Effector memory CD8-positive, alpha-beta T cell (primary cell): ENCODE results near the gene SPAG6.

Source experiments
- ATAC-seq: fragments of 150-1000 bp; cut with Tn5 transposase; replicated peaks from 2 replicates; pipeline ENCODE4 v1.10.0; 2021; ENCODE audit warnings: mild to moderate bottlenecking, moderate library complexity
- DNase-seq, 3 experiments: peaks; one replicate each; pipeline ENCODE4 v3.0.0; 2021
- H3K27ac Mint-ChIP-seq, 2 donors: one replicate each; pipeline ENCODE4 v1.8.0; 2022; ENCODE audit warnings: mild to moderate bottlenecking in 2 of 2, mixed read lengths in 2 of 2, moderate library complexity in 2 of 2
- H3K27me3 Mint-ChIP-seq, 2 donors: one replicate each; pipeline ENCODE4 v1.8.0; 2022; ENCODE audit warnings: mixed read lengths in 2 of 2
- H3K36me3 Mint-ChIP-seq: one replicate; pipeline ENCODE4 v1.8.0; 2022; ENCODE audit warnings: mild to moderate bottlenecking, moderate library complexity, mixed read lengths; ENCODE audit not compliant: insufficient read depth
- H3K4me1 Mint-ChIP-seq, 2 donors: one replicate each; pipeline ENCODE4 v1.8.0; 2022; ENCODE audit warnings: low read depth in 2 of 2, mixed read lengths in 2 of 2
- H3K4me3 Mint-ChIP-seq, 2 donors: one replicate each; pipeline ENCODE4 v1.8.0; 2022; ENCODE audit warnings: mild to moderate bottlenecking in 2 of 2, mixed read lengths in 2 of 2, moderate library complexity in 2 of 2
- H3K9me3 Mint-ChIP-seq, 2 donors: one replicate each; pipeline ENCODE4 v1.8.0; 2022; ENCODE audit warnings: mixed read lengths in 2 of 2

The SPAG6 gene

GRCh38 chr10:22325272-22326144 lies 19.8 kb upstream of the SPAG6 start:
- peak; percentile 70 to 77 (median 77) for DNase-seq
- H3K27me3 Mint-ChIP-seq = peaks cover 8% of the 10 kb centered on the region in 2 donors
- peak overlapping the region; percentile 88 to 90 for H3K4me3 Mint-ChIP-seq
- ATAC-seq = peak; percentile 65
- no peaks in the 10 kb centered on the region for H3K9me3 Mint-ChIP-seq
- peak overlapping the region; percentile 79 to 89 for H3K27ac Mint-ChIP-seq
- peaks cover 42% of the 10 kb centered on the region for H3K36me3 Mint-ChIP-seq
- peaks cover 31 to 39% of the 10 kb centered on the region in 2 donors for H3K4me1 Mint-ChIP-seq

DNA sequence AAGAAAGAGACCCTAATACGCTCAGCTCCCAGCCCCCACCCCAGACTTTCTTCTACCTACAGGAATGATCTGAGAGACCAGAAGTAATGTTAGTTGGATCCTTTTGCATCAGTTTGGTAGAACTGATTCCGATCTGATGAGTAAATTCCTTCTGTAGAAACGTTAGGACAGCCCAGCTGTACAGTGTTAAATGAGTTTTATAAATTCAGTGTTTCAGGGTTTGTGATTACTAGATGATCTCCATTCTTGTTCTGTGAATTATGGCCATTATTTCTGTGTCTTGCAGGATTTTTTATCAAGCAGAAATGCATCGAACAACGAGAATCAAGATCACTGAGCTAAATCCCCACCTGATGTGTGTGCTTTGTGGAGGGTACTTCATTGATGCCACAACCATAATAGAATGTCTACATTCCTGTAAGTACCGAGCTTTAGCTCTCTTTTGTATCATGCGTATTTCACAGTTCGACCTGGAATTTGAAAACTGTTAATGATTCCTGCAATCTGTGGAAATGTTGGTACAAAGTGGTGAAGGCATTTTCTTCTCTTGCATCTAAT lies 19.1 kb upstream of the SPAG6 start:
- peak overlapping the region; percentile 79 to 89 for H3K27ac Mint-ChIP-seq
- peaks cover 8% of the 10 kb centered on the region in 2 donors for H3K27me3 Mint-ChIP-seq
- H3K36me3 Mint-ChIP-seq = peaks cover 42% of the 10 kb centered on the region
- peak overlapping the region; percentile 71 to 74 for H3K4me3 Mint-ChIP-seq
- DNase-seq = no peak
- no peaks in the 10 kb centered on the region for H3K9me3 Mint-ChIP-seq
- ATAC-seq = no peak
- peaks cover 31 to 39% of the 10 kb centered on the region in 2 donors for H3K4me1 Mint-ChIP-seq

DNA sequence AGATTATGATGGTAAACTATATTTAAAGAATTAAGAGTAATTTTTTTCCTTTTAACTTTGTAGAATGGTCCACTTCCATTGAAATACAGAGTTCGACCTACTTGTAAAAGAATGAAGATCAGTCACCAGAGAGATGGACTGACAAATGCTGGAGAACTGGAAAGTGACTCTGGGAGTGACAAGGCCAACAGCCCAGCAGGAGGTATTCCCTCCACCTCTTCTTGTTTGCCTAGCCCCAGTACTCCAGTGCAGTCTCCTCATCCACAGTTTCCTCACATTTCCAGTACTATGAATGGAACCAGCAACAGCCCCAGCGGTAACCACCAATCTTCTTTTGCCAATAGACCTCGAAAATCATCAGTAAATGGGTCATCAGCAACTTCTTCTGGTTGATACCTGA lies 16.1 kb upstream of the SPAG6 start:
- Mint-ChIP-seq H3K9me3 (no peaks in the 10 kb centered on the region), H3K27me3 (peaks cover 8% of the 10 kb centered on the region in 2 donors), H3K27ac (no peak overlapping the region), H3K36me3 (peaks cover 44% of the 10 kb centered on the region), H3K4me3 (no peak overlapping the region), H3K4me1 (peaks cover 31 to 32% of the 10 kb centered on the region in 2 donors)
- ATAC-seq (no peak), DNase-seq (no peak)

GRCh38 chr10:22332116-22332692 lies 13.1 kb upstream of the SPAG6 start:
- Mint-ChIP-seq H3K36me3 (peaks cover 50% of the 10 kb centered on the region), H3K27ac (peak overlapping the region in 1 of 2 donors; percentile 90), H3K4me1 (peaks cover 13 to 23% of the 10 kb centered on the region in 2 donors), H3K9me3 (no peaks in the 10 kb centered on the region), H3K4me3 (peak overlapping the region; percentile 75 to 83), H3K27me3 (peaks cover 8 to 21% of the 10 kb centered on the region in 2 donors)
- DNase-seq (no peak), ATAC-seq (no peak)

DNA sequence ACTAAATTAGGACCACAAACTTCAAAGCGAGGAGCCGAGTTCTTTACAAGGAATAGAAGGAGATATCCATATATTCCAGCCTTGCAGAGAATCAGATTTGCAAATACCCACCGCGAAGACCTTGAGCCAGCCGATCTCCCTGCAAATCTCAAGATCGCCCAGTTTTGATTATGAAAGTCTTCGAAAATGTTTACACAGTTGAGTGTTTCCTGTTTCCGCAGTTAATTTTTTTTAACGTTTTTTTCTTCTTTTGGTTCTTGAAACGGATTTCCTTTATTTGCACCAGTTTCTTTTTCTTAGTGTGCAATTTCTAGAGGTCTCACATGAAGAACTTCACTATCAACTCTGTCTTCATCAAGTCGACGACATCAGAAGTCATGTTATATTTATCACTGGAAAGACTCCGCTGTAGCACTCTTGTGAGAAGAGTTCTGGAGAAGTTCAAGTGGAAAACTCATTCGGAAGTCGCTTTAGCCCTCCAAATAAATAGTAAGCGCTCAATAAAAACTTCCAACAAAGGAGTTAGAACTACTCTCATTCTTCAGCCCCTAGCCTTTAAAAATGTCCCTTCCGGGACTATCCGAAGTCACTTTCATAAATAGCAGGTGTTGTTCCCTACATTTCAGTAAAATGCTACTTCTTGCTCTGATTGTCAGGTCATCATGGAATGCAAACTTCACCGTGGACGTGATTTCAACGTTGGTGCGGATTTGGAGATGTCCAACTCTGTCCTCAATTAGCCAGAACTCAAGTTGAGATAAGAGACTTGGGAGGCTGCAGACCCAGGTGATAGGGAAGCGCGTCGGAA lies 11.9 kb upstream of the SPAG6 start:
- H3K4me3 Mint-ChIP-seq = peak overlapping the region; percentile 75 to 83
- H3K36me3 Mint-ChIP-seq = peaks cover 47% of the 10 kb centered on the region
- peaks cover 16 to 29% of the 10 kb centered on the region in 2 donors for H3K27me3 Mint-ChIP-seq
- no peaks in the 10 kb centered on the region for H3K9me3 Mint-ChIP-seq
- peaks cover 13 to 21% of the 10 kb centered on the region in 2 donors for H3K4me1 Mint-ChIP-seq
- ATAC-seq (peak; percentile 20), DNase-seq (no peak)
- peak overlapping the region; percentile 90 to 91 for H3K27ac Mint-ChIP-seq

DNA sequence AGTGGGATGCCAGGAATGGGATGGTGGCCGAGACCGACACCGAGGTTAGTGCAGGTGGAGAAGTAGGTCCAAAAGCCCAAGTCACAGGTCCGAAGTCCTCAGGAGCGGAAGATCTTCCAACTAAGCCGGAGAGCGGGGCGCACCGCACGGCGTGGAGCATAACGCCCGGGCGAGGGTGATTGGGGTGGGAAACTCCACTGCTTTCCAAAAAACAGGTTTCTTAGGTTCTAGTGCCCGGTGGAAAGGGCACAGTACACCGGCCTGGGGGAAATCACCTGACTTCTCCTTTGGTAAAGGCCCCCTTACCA lies 11.4 kb upstream of the SPAG6 start:
- Mint-ChIP-seq H3K27ac (peak overlapping the region; percentile 90 to 91), H3K4me3 (peak overlapping the region; percentile 75 to 83), H3K9me3 (no peaks in the 10 kb centered on the region), H3K36me3 (peaks cover 47% of the 10 kb centered on the region), H3K27me3 (peaks cover 22 to 34% of the 10 kb centered on the region in 2 donors), H3K4me1 (peaks cover 13 to 21% of the 10 kb centered on the region in 2 donors)
- ATAC-seq = no peak
- DNase-seq = no peak

DNA sequence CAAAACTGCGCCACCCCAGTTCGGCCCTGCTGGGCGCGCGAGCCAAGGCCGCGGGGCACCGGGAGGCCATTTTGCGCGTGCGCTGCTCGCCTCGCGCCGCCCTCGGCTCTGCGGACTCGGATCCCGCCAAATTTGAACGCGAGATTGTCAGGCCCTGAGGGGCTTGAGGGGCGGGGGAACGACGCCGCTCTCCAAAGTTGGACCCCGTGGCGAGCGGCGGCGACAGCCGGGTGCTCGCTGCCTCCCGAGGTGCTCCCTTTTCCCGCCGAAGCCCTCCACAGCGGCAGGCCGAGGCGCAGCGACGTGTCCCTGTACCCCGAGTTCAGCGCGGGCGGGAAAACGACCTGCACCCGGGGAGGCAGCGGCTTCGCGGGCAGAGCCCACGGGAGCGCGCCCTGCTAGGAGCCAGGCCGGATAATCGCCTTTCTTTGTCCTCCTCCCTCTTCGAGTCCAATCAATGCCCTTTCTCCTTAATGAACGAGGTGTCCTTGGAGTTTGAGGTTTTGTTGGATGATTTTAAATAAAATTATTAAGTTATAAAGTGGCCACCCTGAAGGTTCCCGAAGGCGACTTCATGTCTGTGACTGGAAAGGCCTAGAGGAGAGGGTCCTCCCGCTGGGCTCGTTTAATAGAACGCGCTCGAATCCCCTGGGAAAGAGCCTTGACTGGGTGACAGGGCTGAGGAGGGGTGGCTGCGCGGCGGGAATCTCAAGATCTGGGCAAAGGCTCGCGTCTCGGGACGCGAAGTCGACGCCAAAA lies 10.7 kb upstream of the SPAG6 start:
- Mint-ChIP-seq H3K27ac (peak overlapping the region; percentile 91 to 97), H3K27me3 (peaks cover 24 to 34% of the 10 kb centered on the region in 2 donors), H3K36me3 (peaks cover 43% of the 10 kb centered on the region), H3K4me3 (peak overlapping the region; percentile 83 to 84), H3K4me1 (peaks cover 13 to 21% of the 10 kb centered on the region in 2 donors), H3K9me3 (no peaks in the 10 kb centered on the region)
- DNase-seq (no peak), ATAC-seq (no peak)

GRCh38 chr10:22335173-22335933 lies 9.9 kb upstream of the SPAG6 start:
- ATAC-seq (peak; percentile 85), DNase-seq (peak; percentile 62 to 68 (median 67))
- Mint-ChIP-seq H3K27ac (peak overlapping the region; percentile 91 to 97), H3K27me3 (peaks cover 24 to 34% of the 10 kb centered on the region in 2 donors), H3K4me1 (peaks cover 17 to 23% of the 10 kb centered on the region in 2 donors), H3K4me3 (peak overlapping the region; percentile 83 to 84), H3K9me3 (no peaks in the 10 kb centered on the region), H3K36me3 (peaks cover 49% of the 10 kb centered on the region)

- ATAC-seq (no peak), DNase-seq (no peak)
- peaks cover 9 to 14% of the 10 kb centered on the region in 2 donors for H3K4me1 Mint-ChIP-seq
- H3K4me3 Mint-ChIP-seq = no peak overlapping the region
- no peaks in the 10 kb centered on the region for H3K9me3 Mint-ChIP-seq
- peaks cover 43 to 57% of the 10 kb centered on the region in 2 donors for H3K27me3 Mint-ChIP-seq
- H3K27ac Mint-ChIP-seq = no peak overlapping the region
- peaks cover 55% of the 10 kb centered on the region for H3K36me3 Mint-ChIP-seq
Measured at GRCh38 chr10:22338185-22338900, 7.0 kb upstream of the SPAG6 start.

DNA sequence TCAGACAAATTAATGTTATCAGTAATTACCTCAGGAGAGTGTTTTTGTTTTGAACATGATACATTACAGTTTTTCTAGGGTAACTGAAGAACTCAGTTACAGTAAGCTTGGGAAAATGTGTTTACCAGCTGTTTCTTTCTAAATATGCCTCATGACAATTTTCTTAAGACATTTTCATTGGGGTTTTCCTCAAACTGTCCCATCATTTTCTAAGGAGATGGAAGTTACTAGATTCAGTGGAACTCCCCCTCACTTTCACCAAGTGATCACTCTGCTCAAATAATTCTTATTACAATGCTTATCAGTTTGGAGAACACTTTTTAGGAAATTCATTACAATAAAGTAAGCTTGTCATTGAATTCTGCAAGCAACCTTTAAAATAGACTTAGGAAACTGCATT lies 6.4 kb upstream of the SPAG6 start:
- Mint-ChIP-seq H3K27me3 (peaks cover 49 to 63% of the 10 kb centered on the region in 2 donors), H3K36me3 (peaks cover 49% of the 10 kb centered on the region), H3K27ac (no peak overlapping the region), H3K4me1 (peaks cover 4 to 8% of the 10 kb centered on the region in 2 donors), H3K4me3 (no peak overlapping the region), H3K9me3 (no peaks in the 10 kb centered on the region)
- ATAC-seq = no peak
- no peak for DNase-seq

DNA sequence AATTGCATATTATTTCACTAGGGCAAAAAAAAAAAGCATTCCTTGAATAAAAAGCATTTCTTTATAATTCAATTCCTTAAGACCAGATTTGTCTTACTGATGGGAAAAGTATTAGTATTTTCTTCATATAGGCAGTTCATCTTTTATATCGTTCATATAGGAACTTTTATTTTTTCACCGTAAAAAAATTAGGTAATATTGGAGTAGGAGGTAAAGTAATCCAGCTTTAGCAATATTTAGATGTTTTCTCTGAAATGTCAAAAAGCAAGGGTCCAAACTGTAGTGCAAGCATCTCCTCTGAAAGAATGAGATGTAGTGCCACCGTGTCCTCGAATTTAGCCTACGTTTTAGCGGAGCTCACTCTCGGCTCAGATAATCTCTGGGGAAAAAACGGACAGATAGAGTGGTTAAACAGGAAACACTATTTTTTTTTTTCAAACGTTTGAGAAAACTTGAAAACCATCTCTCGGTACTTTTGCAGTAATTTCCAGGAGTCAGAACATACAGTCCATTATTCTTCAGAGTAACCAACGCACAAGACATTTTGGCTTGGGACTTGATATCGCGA lies 5.5 kb upstream of the SPAG6 start:
- Mint-ChIP-seq H3K4me3 (peak overlapping the region; percentile 84 to 86), H3K36me3 (peaks cover 51% of the 10 kb centered on the region), H3K27ac (peak overlapping the region; percentile 92 to 94), H3K4me1 (peaks cover 4 to 8% of the 10 kb centered on the region in 2 donors), H3K27me3 (peaks cover 58 to 72% of the 10 kb centered on the region in 2 donors), H3K9me3 (no peaks in the 10 kb centered on the region)
- ATAC-seq (no peak), DNase-seq (no peak)
